Liver (tissue), 9 donors: ENCODE results near the gene SHISAL1. TPM values are rescaled to one million over a fixed set of nuclear protein-coding genes. Genes with fewer than 3 reads are reported as not detected.

Source experiments
- DNase-seq: peaks from one replicate; pipeline ENCODE4 v3.0.0-alpha.2; 2017; ENCODE audit warnings: low spot score
- H3K27ac ChIP-seq, 2 donors: one replicate each; pipeline ENCODE4 v1.7.0; 2013; ENCODE audit warnings: inconsistent platforms in 2 of 2, low read length in 2 of 2, control low read depth in 1 of 2, low read depth in 1 of 2, mild to moderate bottlenecking in 1 of 2
- H3K27me3 ChIP-seq, 4 donors: one replicate each; pipeline versions ENCODE4 v1.6.1 to v1.7.0; 2013; ENCODE audit warnings: low read length in 3 of 4, inconsistent platforms in 1 of 4, mild to moderate bottlenecking in 1 of 4, moderate library complexity in 1 of 4; ENCODE audit not compliant: control insufficient read depth in 4 of 4, insufficient read depth in 4 of 4
- H3K36me3 ChIP-seq, 4 donors: one replicate each; pipeline versions ENCODE4 v1.6.1 to v1.7.0; 2013; ENCODE audit warnings: low read length in 3 of 4, mild to moderate bottlenecking in 3 of 4, low read depth in 1 of 4, moderate library complexity in 1 of 4; ENCODE audit not compliant: control insufficient read depth in 4 of 4, insufficient read depth in 3 of 4
- H3K4me1 ChIP-seq, 4 donors: one replicate each; pipeline versions ENCODE4 v1.6.1 to v1.7.0; 2013; ENCODE audit warnings: low read length in 3 of 4, mild to moderate bottlenecking in 3 of 4, moderate library complexity in 1 of 4; ENCODE audit not compliant: control insufficient read depth in 4 of 4, insufficient read depth in 4 of 4
- H3K4me3 ChIP-seq, 3 donors: one replicate each; pipeline versions ENCODE4 v1.6.1 to v1.7.0; 2013; ENCODE audit warnings: low read length in 3 of 3, control low read depth in 1 of 3, low read depth in 1 of 3, mild to moderate bottlenecking in 1 of 3
- H3K9ac ChIP-seq, 2 donors: one replicate each; pipeline ENCODE4 v1.7.0; 2013; ENCODE audit warnings: low read length in 2 of 2, mild to moderate bottlenecking in 2 of 2, moderate library complexity in 2 of 2, control low read depth in 1 of 2, low read depth in 1 of 2
- H3K9me3 ChIP-seq, 4 donors: one replicate each; pipeline versions ENCODE4 v1.6.1 to v1.7.0; 2013; ENCODE audit warnings: low read length in 3 of 4; ENCODE audit not compliant: control insufficient read depth in 4 of 4
- ATF3 ChIP-seq: IDR thresholded peaks from 2 replicates; pipeline ENCODE4 v1.6.1; 2016; ENCODE audit warnings: antibody characterized with exemption
- EGR1 ChIP-seq, 2 donors: IDR thresholded peaks; 2 replicates each; pipeline ENCODE4 v1.6.1; 2016 to 2018; ENCODE audit warnings: antibody characterized with exemption in 2 of 2, low read depth in 2 of 2
- FOXA1 ChIP-seq: IDR thresholded peaks from 2 replicates; pipeline ENCODE4 v1.6.1; 2016; ENCODE audit warnings: antibody characterized with exemption
- GABPA ChIP-seq, 2 donors: IDR thresholded peaks in 1 of 2; conservative IDR thresholded peaks in 1 of 2; 2 replicates each; pipeline ENCODE4 v1.6.1; 2016; ENCODE audit warnings: antibody characterized with exemption in 2 of 2, mild to moderate bottlenecking in 1 of 2, moderate library complexity in 1 of 2
- HNF4A ChIP-seq, 2 donors: conservative IDR thresholded peaks; 2 replicates each; pipeline ENCODE4 v1.6.1; 2016; ENCODE audit warnings: antibody characterized with exemption in 2 of 2, mild to moderate bottlenecking in 2 of 2
- HNF4G ChIP-seq: IDR thresholded peaks from 2 replicates; pipeline ENCODE4 v1.6.1; 2016; ENCODE audit warnings: antibody characterized with exemption
- JUND ChIP-seq, 2 donors: IDR thresholded peaks; 2 replicates each; pipeline ENCODE4 v1.6.1; 2016; ENCODE audit warnings: antibody characterized with exemption in 2 of 2
- NR2F2 ChIP-seq: IDR thresholded peaks from 2 replicates; pipeline ENCODE4 v1.6.1; 2016; ENCODE audit warnings: antibody characterized with exemption
- REST ChIP-seq: IDR thresholded peaks from 2 replicates; pipeline ENCODE4 v1.6.1; 2016; ENCODE audit warnings: antibody characterized with exemption, mild to moderate bottlenecking
- RXRA ChIP-seq, 2 donors: IDR thresholded peaks; 2 replicates each; pipeline ENCODE4 v1.6.1; 2017 to 2018; ENCODE audit warnings: antibody characterized with exemption in 2 of 2, mild to moderate bottlenecking in 1 of 2
- SP1 ChIP-seq: IDR thresholded peaks from 2 replicates; pipeline ENCODE4 v1.6.1; 2018; ENCODE audit warnings: antibody characterized with exemption, mild to moderate bottlenecking
- TAF1 ChIP-seq: conservative IDR thresholded peaks from 2 replicates; pipeline ENCODE4 v1.6.1; 2016; ENCODE audit warnings: antibody characterized with exemption, mild to moderate bottlenecking
- YY1 ChIP-seq: IDR thresholded peaks from 2 replicates; pipeline ENCODE4 v1.6.1; 2016; ENCODE audit warnings: antibody characterized with exemption, mild to moderate bottlenecking
- ZBTB33 ChIP-seq: IDR thresholded peaks from 2 replicates; pipeline ENCODE4 v1.6.1; 2016; ENCODE audit warnings: antibody characterized with exemption
- WGBS: extraction: QIAGEN DNeasy Blood & Tissue Kit; methylation state at CpG from one replicate; pipeline ENCODE4 v1.1.7; 2013; 5-methylcytosine and 5-hydroxymethylcytosine counted together
- polyA plus RNA-seq, 2 donors: library from polyadenylated mRNA; stranded (reverse) in 1 of 2; unstranded in 1 of 2; fragments of 200-250 nt in 1 of 2; fragments of >200 nt in 1 of 2; fragmentation: Nextera tagmentation in 1 of 2; extraction: Ambion mirVana in 1 of 2; gene quantifications; one replicate each; pipeline versions ENCODE4 v1.2.1 to v1.2.3, GENCODE V29; 2013 to 2015
- total RNA-seq, 2 donors: library from RNA; depleted of rRNA; stranded (reverse); fragments of >200 nt; gene quantifications; one replicate each; pipeline ENCODE4 v1.2.3, GENCODE V29; 2014
- donor health status: healthy.
- donor health status: healthy.
- donor health status: healthy.
- donor health status: healthy.
- donor health status: healthy.

Gene SHISAL1
- total and polyA plus RNA-seq, 4 donors, result 0.07 to 0.17 (median 0.13) TPM

- TF ChIP-seq ZBTB33, result no peak
- no peak for TF ChIP-seq YY1
These were observed 34.3 kb downstream of the SHISAL1 start (continued) for GRCh38 chr22:44278243-44279068.

- 88% methylated on average over 13 of the region's 13 CpGs for WGBS
- Histone ChIP-seq H3K9ac (no peak overlapping the region), H3K27ac (no peak overlapping the region), H3K36me3 (no peaks in the 10 kb centered on the region), H3K4me3 (no peak overlapping the region), H3K9me3 (no peaks in the 10 kb centered on the region), H3K4me1 (no peaks in the 10 kb centered on the region), H3K27me3 (no peaks in the 10 kb centered on the region)
- TF ChIP-seq NR2F2 (no peak), HNF4A (conservative IDR thresholded peaks at IDR 0.05) (no peak), ATF3 (no peak), FOXA1 (no peak), EGR1 (IDR thresholded peaks at IDR 0.05; ENCODE audit: low read depth in 2 of 2) (no peak), TAF1 (no peak), HNF4G (no peak), REST (no peak), RXRA (IDR thresholded peaks at IDR 0.05) (no peak)
- no peak for DNase-seq
These were observed 35.2 kb downstream of the SHISAL1 start for GRCh38 chr22:44277386-44278135.

- H3K27me3 ChIP-seq, result no peaks in the 10 kb centered on the region
- 84% methylated on average over 18 of the region's 18 CpGs for WGBS
- H3K4me3 ChIP-seq, result no peak overlapping the region
- H3K4me1 ChIP-seq, result no peaks in the 10 kb centered on the region
- no peak overlapping the region for H3K27ac ChIP-seq
- no peaks in the 10 kb centered on the region for H3K9me3 ChIP-seq
- DNase-seq, result no peak
- H3K9ac ChIP-seq, result no peak overlapping the region
- no peaks in the 10 kb centered on the region for H3K36me3 ChIP-seq
- no peak for TF ChIP-seq TAF1
- TF ChIP-seq GABPA (IDR thresholded peaks at IDR 0.05 in 1 of 2, conservative IDR thresholded peaks at IDR 0.05 in 1 of 2), result no peak
- no peak for TF ChIP-seq HNF4A (conservative IDR thresholded peaks at IDR 0.05)
- no peak for TF ChIP-seq SP1
- no peak for TF ChIP-seq REST
- TF ChIP-seq ATF3, result no peak
- no peak for TF ChIP-seq ZBTB33
- no peak for TF ChIP-seq NR2F2
- no peak for TF ChIP-seq FOXA1
- no peak for TF ChIP-seq HNF4G
- no peak for TF ChIP-seq JUND (IDR thresholded peaks at IDR 0.05)
These were observed 35.9 kb downstream of the SHISAL1 start for GRCh38 chr22:44276706-44277356.
